MCF 10A (cell line): Measurements from ENCODE around the gene HILPDA. TPM values are rescaled to one million over a fixed set of nuclear protein-coding genes. Genes with fewer than 3 reads are reported as not detected.

Experiments
- BruUV-seq: library from RNA; stranded (reverse); fragments of 400-500 nt; replicated peaks from 2 replicates; lab custom pipeline; 2021; lab: Mats Ljungman, UMichigan
- CTCF ChIA-PET: fragments of 300-600 bp; sonication (Branson Sonifier 250); formaldehyde crosslinking; extraction: SDS; loops from one replicate; lab custom pipeline; 2021; ENCODE audit warnings: antibody characterized with exemption, inconsistent platforms; lab: Yijun Ruan, JAX
- POLR2A ChIA-PET: fragments of 300-600, 350-650 bp; sonication (Branson Sonifier 250); formaldehyde crosslinking; extraction: SDS; loops from one replicate; lab custom pipeline; 2020; ENCODE audit warnings: antibody characterized with exemption, inconsistent platforms; lab: Yijun Ruan, JAX
- DNase-seq: peaks from one replicate; pipeline ENCODE4 v3.0.0-alpha.2; 2018; ENCODE audit not compliant: unreplicated experiment
- H3K27ac Mint-ChIP-seq: one replicate; pipeline ENCODE4 v1.8.0; 2022; ENCODE audit warnings: mild to moderate bottlenecking, low read depth, mixed read lengths; ENCODE audit not compliant: unreplicated experiment
- H3K27me3 Mint-ChIP-seq: one replicate; pipeline ENCODE4 v1.8.0; 2022; ENCODE audit warnings: mixed read lengths; ENCODE audit not compliant: insufficient read depth, unreplicated experiment
- H3K36me3 Mint-ChIP-seq: one replicate; pipeline ENCODE4 v1.8.0; 2022; ENCODE audit warnings: mild to moderate bottlenecking, moderate library complexity, mixed read lengths; ENCODE audit not compliant: insufficient read depth, unreplicated experiment
- H3K4me1 Mint-ChIP-seq: one replicate; pipeline ENCODE4 v1.8.0; 2022; ENCODE audit warnings: mixed read lengths; ENCODE audit not compliant: insufficient read depth, unreplicated experiment
- H3K4me3 Mint-ChIP-seq: one replicate; pipeline ENCODE4 v1.8.0; 2022; ENCODE audit warnings: mild to moderate bottlenecking, moderate library complexity, mixed read lengths; ENCODE audit not compliant: unreplicated experiment
- H3K9me3 Mint-ChIP-seq: one replicate; pipeline ENCODE4 v1.8.0; 2022; ENCODE audit warnings: mixed read lengths; ENCODE audit not compliant: unreplicated experiment
- intact Hi-C: fragments of 100-400 bp; cut with micrococcal nuclease; formaldehyde crosslinking; loops from 2 replicates; pipeline ENCODE4 v1.14.1; 2022
- total RNA-seq: library from RNA; stranded (reverse); gene quantifications from 2 replicates; pipeline ENCODE4 v1.2.3, GENCODE V29; 2022
- TF ChIP-seq, protein P1 (sequence below): fragments of 200-600 bp; IDR thresholded peaks from one replicate; pipeline ENCODE4 v1.8.0; 2022; ENCODE audit warnings: antibody characterized with exemption, mild to moderate bottlenecking; ENCODE audit not compliant: unreplicated experiment

HILPDA gene
- total RNA-seq, 1 experiment from 2014 or later, result 8.3 TPM

GRCh38 chr7:128410451-128410753 lies 45.3 kb upstream of the HILPDA start:
- Mint-ChIP-seq H3K4me1 (peaks cover 5% of the 10 kb centered on the region), H3K27me3 (no peaks in the 10 kb centered on the region), H3K27ac (peak overlapping the region; percentile 51), H3K36me3 (no peaks in the 10 kb centered on the region), H3K9me3 (no peaks in the 10 kb centered on the region), H3K4me3 (peak overlapping the region; percentile 86)
- TF ChIP-seq, protein P1, sequence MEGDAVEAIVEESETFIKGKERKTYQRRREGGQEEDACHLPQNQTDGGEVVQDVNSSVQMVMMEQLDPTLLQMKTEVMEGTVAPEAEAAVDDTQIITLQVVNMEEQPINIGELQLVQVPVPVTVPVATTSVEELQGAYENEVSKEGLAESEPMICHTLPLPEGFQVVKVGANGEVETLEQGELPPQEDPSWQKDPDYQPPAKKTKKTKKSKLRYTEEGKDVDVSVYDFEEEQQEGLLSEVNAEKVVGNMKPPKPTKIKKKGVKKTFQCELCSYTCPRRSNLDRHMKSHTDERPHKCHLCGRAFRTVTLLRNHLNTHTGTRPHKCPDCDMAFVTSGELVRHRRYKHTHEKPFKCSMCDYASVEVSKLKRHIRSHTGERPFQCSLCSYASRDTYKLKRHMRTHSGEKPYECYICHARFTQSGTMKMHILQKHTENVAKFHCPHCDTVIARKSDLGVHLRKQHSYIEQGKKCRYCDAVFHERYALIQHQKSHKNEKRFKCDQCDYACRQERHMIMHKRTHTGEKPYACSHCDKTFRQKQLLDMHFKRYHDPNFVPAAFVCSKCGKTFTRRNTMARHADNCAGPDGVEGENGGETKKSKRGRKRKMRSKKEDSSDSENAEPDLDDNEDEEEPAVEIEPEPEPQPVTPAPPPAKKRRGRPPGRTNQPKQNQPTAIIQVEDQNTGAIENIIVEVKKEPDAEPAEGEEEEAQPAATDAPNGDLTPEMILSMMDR, result no peak
- DNase-seq, result no peak
- CTCF ChIA-PET, result interaction anchor here (0.5 to 9.8 kb wide), 4 partner anchors 11 to 63 kb away, joined by 3 to 187 read pairs (median 4); no protein-coding TSS in a partner anchor
- no TSS peak for BruUV-seq
- POLR2A ChIA-PET, result interaction anchor here (0.6 to 1.7 kb wide), 8 partner anchors 9 to 1190 kb away, joined by 3 to 9 read pairs (median 3); no protein-coding TSS in a partner anchor
- intact Hi-C loops, result no loop called here

DNA sequence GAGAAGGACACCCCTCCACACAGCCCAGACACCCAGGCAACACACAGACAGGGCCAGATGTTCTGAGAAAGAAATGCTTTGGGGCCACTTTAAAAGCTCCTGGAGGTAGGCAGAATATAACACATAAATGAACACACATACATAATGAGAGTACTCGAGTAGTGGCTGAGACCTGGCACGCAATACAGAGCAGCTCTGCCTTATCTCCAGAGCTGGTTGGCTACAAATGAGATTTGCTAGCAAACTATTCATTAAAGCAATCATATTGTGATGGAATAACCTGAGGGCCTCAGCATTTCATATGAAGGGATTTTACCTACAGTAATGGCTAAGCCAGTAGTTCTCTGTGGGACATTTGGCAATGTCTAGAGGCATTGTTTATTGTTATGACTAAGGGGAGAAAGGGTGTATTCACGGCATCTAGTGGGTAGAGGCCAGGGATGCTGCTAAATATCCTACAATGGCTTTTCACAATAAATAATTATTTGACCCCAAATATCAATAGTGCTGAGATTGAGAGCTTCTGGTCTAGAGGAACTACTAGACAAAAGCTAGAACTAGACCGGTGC lies 40.4 kb upstream of the HILPDA start:
- Mint-ChIP-seq H3K27ac (no peak overlapping the region), H3K27me3 (peaks cover 13% of the 10 kb centered on the region), H3K4me1 (no peaks in the 10 kb centered on the region), H3K36me3 (no peaks in the 10 kb centered on the region), H3K4me3 (no peak overlapping the region), H3K9me3 (no peaks in the 10 kb centered on the region)
- intact Hi-C loops, result no loop called here
- no peak for DNase-seq
- TF ChIP-seq, protein P1, result no peak
- ChIA-PET POLR2A (interaction anchor here (1.5 to 1.6 kb wide), 2 partner anchors 10 to 12 kb away, joined by 4 read pairs; no protein-coding TSS in a partner anchor), CTCF (interaction anchor here (0.7 to 9.8 kb wide), 9 partner anchors 11 to 68 kb away, joined by 4 to 187 read pairs (median 8); no protein-coding TSS in a partner anchor)
- BruUV-seq, result no TSS peak

GRCh38 chr7:128417071-128417470 lies 38.6 kb upstream of the HILPDA start:
- TF ChIP-seq, protein P1, result no peak
- no TSS peak for BruUV-seq
- Mint-ChIP-seq H3K4me1 (no peaks in the 10 kb centered on the region), H3K36me3 (no peaks in the 10 kb centered on the region), H3K9me3 (no peaks in the 10 kb centered on the region), H3K4me3 (no peak overlapping the region), H3K27me3 (peaks cover 13% of the 10 kb centered on the region), H3K27ac (no peak overlapping the region)
- CTCF ChIA-PET, result interaction anchor here (0.5 to 9.8 kb wide), 10 partner anchors 8 to 169 kb away, joined by 3 to 187 read pairs (median 6); no protein-coding TSS in a partner anchor
- intact Hi-C loops, result no loop called here
- no peak for DNase-seq
- POLR2A ChIA-PET, result interaction anchor here (1.4 kb wide), 1 partner anchor 38 kb away, joined by 4 read pairs; the partner anchor contains the start of gene HILPDA

DNA sequence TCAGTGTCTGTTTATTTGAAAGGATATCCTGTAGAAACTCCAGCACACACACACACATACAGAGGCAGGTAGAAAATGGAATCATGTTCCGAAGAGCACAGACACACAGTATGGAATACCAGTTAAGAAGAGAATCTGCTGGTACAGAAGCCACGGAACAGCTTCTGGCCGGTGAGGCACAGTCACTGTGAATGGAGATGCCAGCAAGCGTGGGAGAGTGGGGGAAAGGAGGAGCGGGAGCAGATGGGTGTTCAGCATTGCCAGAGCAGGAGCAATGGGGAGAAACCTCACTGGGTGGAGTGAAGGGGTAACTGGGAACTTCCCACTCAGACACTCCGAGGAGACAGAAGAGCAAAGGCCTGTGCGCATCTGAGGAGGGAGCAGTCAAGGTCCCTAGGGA lies 36.4 kb upstream of the HILPDA start:
- H3K27me3 Mint-ChIP-seq, result peaks cover 13% of the 10 kb centered on the region
- H3K27ac Mint-ChIP-seq, result no peak overlapping the region
- no TSS peak for BruUV-seq
- H3K36me3 Mint-ChIP-seq, result no peaks in the 10 kb centered on the region
- no peaks in the 10 kb centered on the region for H3K4me1 Mint-ChIP-seq
- no peak overlapping the region for H3K4me3 Mint-ChIP-seq
- ChIA-PET CTCF (interaction anchor here (0.8 to 9.8 kb wide), 6 partner anchors 7 to 72 kb away, joined by 3 to 187 read pairs (median 6); no protein-coding TSS in a partner anchor), POLR2A (no interaction called here)
- intact Hi-C loops, result no loop called here
- H3K9me3 Mint-ChIP-seq, result no peaks in the 10 kb centered on the region
- no peak for DNase-seq
- TF ChIP-seq, protein P1, result no peak
